ENCODE measurements around the gene SPTBN4.
"Not testable (repeated sequence)": the region's sequence is repeated elsewhere in the genome, so short reads cannot be mapped to it uniquely, and the experiment has no call there.

The SPTBN4 gene

GRCh38 chr19:40463587-40464037 lies 3.2 kb upstream of the SPTBN4 start:
- 82% methylated on average over 6 of the region's 12 CpGs for WGBS (ENCODE audit: insufficient coverage)
- H3K4me3 ChIP-seq (ENCODE audit: control insufficient read depth in 1 of 7, extremely low read depth in 1 of 7, insufficient read depth in 4 of 7, low read depth in 2 of 7, low read length in 6 of 7); POLR2A ChIA-PET; H3K36me3 ChIP-seq (ENCODE audit: control insufficient read depth in 4 of 4, insufficient read depth in 4 of 4, low read length in 3 of 4); H3K9me3 ChIP-seq (ENCODE audit: control extremely low read depth in 1 of 5, control insufficient read depth in 4 of 5, insufficient read depth in 2 of 5, low read depth in 1 of 5, low read length in 4 of 5); DNase-seq: not testable (repeated sequence)
- Histone ChIP-seq H3K27ac (ENCODE audit: insufficient read depth in 1 of 2, low read depth in 1 of 2, low read length in 2 of 2, poor library complexity in 1 of 2, severe bottlenecking in 2 of 2) (peak overlapping the region in 1 of 2 experiments; percentile 80), H3K4me1 (ENCODE audit: control extremely low read depth in 1 of 4, control insufficient read depth in 4 of 4, insufficient read depth in 4 of 4, low read length in 3 of 4) (peaks cover 5 to 36% (median 28%) of the 10 kb centered on the region in 4 experiments), H3K27me3 (replicated peaks in 2 of 5; ENCODE audit: control insufficient read depth in 4 of 5, insufficient read depth in 5 of 5, low read length in 4 of 5) (peaks cover 0 to 24% (median 12%) of the 10 kb centered on the region in 5 experiments)
- CTCF ChIA-PET, result interaction anchor here (0.6 to 4.2 kb wide), 15 partner anchors 10 to 159 kb away, joined by 3 to 38 read pairs (median 3); partner anchors contain the start of gene LTBP4

GRCh38 chr19:40464059-40465024 lies 2.5 kb upstream of the SPTBN4 start:
- Histone ChIP-seq H3K4me1 (ENCODE audit: control extremely low read depth in 1 of 4, control insufficient read depth in 4 of 4, insufficient read depth in 4 of 4, low read length in 3 of 4) (peaks cover 5 to 36% (median 28%) of the 10 kb centered on the region in 4 experiments), H3K27me3 (replicated peaks in 2 of 5; ENCODE audit: control insufficient read depth in 4 of 5, insufficient read depth in 5 of 5, low read length in 4 of 5) (peaks cover 0 to 27% (median 12%) of the 10 kb centered on the region in 5 experiments), H3K36me3 (ENCODE audit: control insufficient read depth in 4 of 4, insufficient read depth in 4 of 4, low read length in 3 of 4) (no peaks in the 10 kb centered on the region), H3K9me3 (ENCODE audit: control extremely low read depth in 1 of 5, control insufficient read depth in 4 of 5, insufficient read depth in 2 of 5, low read depth in 1 of 5, low read length in 4 of 5) (no peaks in the 10 kb centered on the region), H3K27ac (ENCODE audit: insufficient read depth in 1 of 2, low read depth in 1 of 2, low read length in 2 of 2, poor library complexity in 1 of 2, severe bottlenecking in 2 of 2) (peak overlapping the region in 1 of 2 experiments; percentile 80), H3K4me3 (ENCODE audit: control insufficient read depth in 1 of 7, extremely low read depth in 1 of 7, insufficient read depth in 4 of 7, low read depth in 2 of 7, low read length in 6 of 7) (peak overlapping the region in 6 of 7 experiments; percentile 3 to 81 (median 74))
- ChIA-PET POLR2A (interaction anchor here (1.0 to 1.1 kb wide), 2 partner anchors 18 to 34 kb away, joined by 3 read pairs; no protein-coding TSS in a partner anchor), CTCF (interaction anchor here (0.6 to 4.2 kb wide), 19 partner anchors 11 to 170 kb away, joined by 3 to 38 read pairs (median 3); partner anchors contain the start of gene LTBP4)
- DNase-seq, result peak; percentile 75 to 86 (median 82)
- WGBS (ENCODE audit: insufficient coverage), result 25% methylated on average over 8 of the region's 11 CpGs

GRCh38 chr19:40465025-40465556 lies 1.7 kb upstream of the SPTBN4 start:
- no peaks in the 10 kb centered on the region for H3K9me3 ChIP-seq (ENCODE audit: control extremely low read depth in 1 of 5, control insufficient read depth in 4 of 5, insufficient read depth in 2 of 5, low read depth in 1 of 5, low read length in 4 of 5)
- H3K36me3 ChIP-seq (ENCODE audit: control insufficient read depth in 4 of 4, insufficient read depth in 4 of 4, low read length in 3 of 4), result no peaks in the 10 kb centered on the region
- POLR2A ChIA-PET, result interaction anchor here (0.9 to 1.1 kb wide), 2 partner anchors 22 to 33 kb away, joined by 3 read pairs; no protein-coding TSS in a partner anchor
- H3K4me1 ChIP-seq (ENCODE audit: control extremely low read depth in 1 of 4, control insufficient read depth in 4 of 4, insufficient read depth in 4 of 4, low read length in 3 of 4), result peaks cover 5 to 36% (median 28%) of the 10 kb centered on the region in 4 experiments
- CTCF ChIA-PET, result interaction anchor here (0.7 to 4.2 kb wide), 17 partner anchors 11 to 169 kb away, joined by 3 to 38 read pairs (median 3); partner anchors contain the start of genes LTBP4 and SERTAD1
- peak; percentile 46 to 87 (median 86) for DNase-seq
- H3K27me3 ChIP-seq (replicated peaks in 2 of 5; ENCODE audit: control insufficient read depth in 4 of 5, insufficient read depth in 5 of 5, low read length in 4 of 5), result peaks cover 0 to 27% (median 12%) of the 10 kb centered on the region in 5 experiments
- H3K4me3 ChIP-seq (ENCODE audit: control insufficient read depth in 1 of 7, extremely low read depth in 1 of 7, insufficient read depth in 4 of 7, low read depth in 2 of 7, low read length in 6 of 7), result peak overlapping the region; percentile 38 to 81 (median 73)
- peak overlapping the region in 1 of 2 experiments; percentile 80 for H3K27ac ChIP-seq (ENCODE audit: insufficient read depth in 1 of 2, low read depth in 1 of 2, low read length in 2 of 2, poor library complexity in 1 of 2, severe bottlenecking in 2 of 2)
- WGBS (ENCODE audit: insufficient coverage), result 9% methylated on average over 10 of the region's 11 CpGs

- peaks cover 0 to 27% (median 12%) of the 10 kb centered on the region in 5 experiments for H3K27me3 ChIP-seq (replicated peaks in 2 of 5; ENCODE audit: control insufficient read depth in 4 of 5, insufficient read depth in 5 of 5, low read length in 4 of 5)
- ChIA-PET CTCF (interaction anchor here (0.7 to 4.2 kb wide), 14 partner anchors 12 to 169 kb away, joined by 3 to 38 read pairs (median 4); partner anchors contain the start of genes LTBP4 and SERTAD1), POLR2A (interaction anchor here (0.9 to 1.1 kb wide), 2 partner anchors 22 to 33 kb away, joined by 3 read pairs; no protein-coding TSS in a partner anchor)
- H3K9me3 ChIP-seq (ENCODE audit: control extremely low read depth in 1 of 5, control insufficient read depth in 4 of 5, insufficient read depth in 2 of 5, low read depth in 1 of 5, low read length in 4 of 5), result no peaks in the 10 kb centered on the region
- 0% methylated on average over 47 of the region's 54 CpGs for WGBS (ENCODE audit: insufficient coverage)
- peaks cover 5 to 36% (median 28%) of the 10 kb centered on the region in 4 experiments for H3K4me1 ChIP-seq (ENCODE audit: control extremely low read depth in 1 of 4, control insufficient read depth in 4 of 4, insufficient read depth in 4 of 4, low read length in 3 of 4)
- no peaks in the 10 kb centered on the region for H3K36me3 ChIP-seq (ENCODE audit: control insufficient read depth in 4 of 4, insufficient read depth in 4 of 4, low read length in 3 of 4)
- peak within 1 kb of the TSS; percentile 38 to 81 (median 73) for H3K4me3 ChIP-seq (ENCODE audit: control insufficient read depth in 1 of 7, extremely low read depth in 1 of 7, insufficient read depth in 4 of 7, low read depth in 2 of 7, low read length in 6 of 7)
- DNase-seq, result peak; percentile 99
- peak within 1 kb of the TSS in 1 of 2 experiments; percentile 80 for H3K27ac ChIP-seq (ENCODE audit: insufficient read depth in 1 of 2, low read depth in 1 of 2, low read length in 2 of 2, poor library complexity in 1 of 2, severe bottlenecking in 2 of 2)
These were observed 1.1 kb upstream of the SPTBN4 start, which contains the start of gene BLVRB for GRCh38 chr19:40465557-40466218. Gene BLVRB (minus strand): TSS chr19:40465745. CDS start chr19:40465688, 57 bp downstream.

GRCh38 chr19:40466219-40466984 lies 399 bp upstream of the SPTBN4 start:
- no peaks in the 10 kb centered on the region for H3K9me3 ChIP-seq (ENCODE audit: control extremely low read depth in 1 of 5, control insufficient read depth in 4 of 5, insufficient read depth in 2 of 5, low read depth in 1 of 5, low read length in 4 of 5)
- no peaks in the 10 kb centered on the region for H3K36me3 ChIP-seq (ENCODE audit: control insufficient read depth in 4 of 4, insufficient read depth in 4 of 4, low read length in 3 of 4)
- POLR2A ChIA-PET, result interaction anchor here (0.9 kb wide), 1 partner anchor 23 kb away, joined by 3 read pairs; no protein-coding TSS in a partner anchor
- H3K27ac ChIP-seq (ENCODE audit: insufficient read depth in 1 of 2, low read depth in 1 of 2, low read length in 2 of 2, poor library complexity in 1 of 2, severe bottlenecking in 2 of 2), result no peak overlapping the region
- peak; percentile 22 to 75 (median 62) for DNase-seq
- WGBS (ENCODE audit: insufficient coverage), result 10% methylated on average over 39 of the region's 48 CpGs
- CTCF ChIA-PET, result interaction anchor here (0.7 to 2.1 kb wide), 3 partner anchors 39 to 55 kb away, joined by 3 to 5 read pairs (median 4); no protein-coding TSS in a partner anchor
- H3K4me3 ChIP-seq (ENCODE audit: control insufficient read depth in 1 of 7, extremely low read depth in 1 of 7, insufficient read depth in 4 of 7, low read depth in 2 of 7, low read length in 6 of 7), result peak overlapping the region; percentile 7 to 81 (median 68)
- peaks cover 0 to 27% (median 12%) of the 10 kb centered on the region in 5 experiments for H3K27me3 ChIP-seq (replicated peaks in 2 of 5; ENCODE audit: control insufficient read depth in 4 of 5, insufficient read depth in 5 of 5, low read length in 4 of 5)
- H3K4me1 ChIP-seq (ENCODE audit: control extremely low read depth in 1 of 4, control insufficient read depth in 4 of 4, insufficient read depth in 4 of 4, low read length in 3 of 4), result peaks cover 5 to 36% (median 28%) of the 10 kb centered on the region in 4 experiments

Data from common myeloid progenitor, CD34-positive (primary cell).